ENCODE measurements around the gene EIF3I. TPM values are rescaled to one million over a fixed set of nuclear protein-coding genes. Genes with fewer than 3 reads are reported as not detected.

EIF3I gene
- total RNA-seq, 3 donors from 2014 or later (not counting 1 experiment from before 2014, with no cell fraction given), result 107 to 126 (median 110) TPM

DNA sequence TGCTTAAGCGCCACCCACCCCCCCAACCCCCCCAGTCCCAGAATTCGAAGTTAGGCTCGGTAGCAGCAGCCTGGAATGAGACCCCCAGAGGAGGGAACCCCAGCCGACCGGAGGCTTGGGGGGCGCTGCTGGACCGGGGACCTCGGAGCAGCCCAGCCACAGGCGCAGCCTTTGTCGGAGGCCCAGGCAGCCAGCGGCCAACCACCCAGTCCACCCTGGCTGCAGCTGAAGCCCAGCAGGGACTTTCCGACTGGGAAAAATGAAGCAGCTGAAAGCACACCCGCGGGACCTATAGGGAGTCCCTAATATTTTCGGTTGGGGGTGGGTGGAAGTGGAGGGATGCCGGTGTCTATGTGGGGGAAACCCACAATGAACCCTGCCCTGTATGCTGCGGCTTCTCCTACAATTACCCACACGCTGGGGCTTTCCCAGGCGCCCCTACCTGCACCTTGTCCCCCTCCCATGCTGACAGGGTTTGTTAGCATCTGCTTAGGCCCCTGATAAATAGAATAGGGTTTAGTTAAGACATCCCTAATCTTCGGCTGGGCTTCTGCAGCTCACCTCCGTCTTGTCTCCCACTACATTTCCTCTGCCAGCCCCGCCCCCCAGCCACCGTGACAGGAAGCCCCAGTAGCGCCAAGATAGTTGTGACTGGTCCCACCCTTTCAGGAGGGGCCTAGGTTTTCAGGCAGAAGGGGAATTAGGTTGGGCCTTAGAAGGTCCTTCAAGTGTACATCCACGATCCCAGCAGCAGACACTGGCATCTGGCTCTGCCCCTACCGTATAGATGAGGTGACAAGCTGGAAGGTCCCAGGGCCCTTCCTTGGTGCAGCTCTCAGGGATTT lies 21.0 kb upstream of the EIF3I start:
- H3K4me1 ChIP-seq (ENCODE audit: control insufficient read depth, insufficient read depth, low read length), result peaks cover 69% of the 10 kb centered on the region
- WGBS (ENCODE audit: insufficient coverage), result under 1% methylated on average over 23 of the region's 26 CpGs
- H3K27me3 ChIP-seq (ENCODE audit: control insufficient read depth, insufficient read depth, low read length), result no peaks in the 10 kb centered on the region
- peak overlapping the region; percentile 93 for H3K27ac ChIP-seq (ENCODE audit: low read length)
- intact Hi-C loops (cut with micrococcal nuclease), result loop anchor here (1.0 to 5.0 kb wide), 4 partner anchors 21 to 211 kb away; partner anchors contain the start of genes EIF3I, TMEM234, TMEM39B and TXLNA
- Mint-ChIP-seq H3K4me1 (peaks cover 52 to 69% of the 10 kb centered on the region in 2 donors), H3K27me3 (ENCODE audit: low read depth in 2 of 2) (no peaks in the 10 kb centered on the region), H3K4me3 (peak overlapping the region; percentile 95), H3K36me3 (no peaks in the 10 kb centered on the region), H3K27ac (peak overlapping the region; percentile 93 to 98), H3K9me3 (no peaks in the 10 kb centered on the region)
- ATAC-seq, result peak; percentile 56 to 74 (median 70)
- H3K4me3 ChIP-seq (ENCODE audit: low read length), result peak overlapping the region; percentile 71
- no peaks in the 10 kb centered on the region for H3K9me3 ChIP-seq (ENCODE audit: control insufficient read depth, insufficient read depth, low read length)
- TF ChIP-seq, protein P1, sequence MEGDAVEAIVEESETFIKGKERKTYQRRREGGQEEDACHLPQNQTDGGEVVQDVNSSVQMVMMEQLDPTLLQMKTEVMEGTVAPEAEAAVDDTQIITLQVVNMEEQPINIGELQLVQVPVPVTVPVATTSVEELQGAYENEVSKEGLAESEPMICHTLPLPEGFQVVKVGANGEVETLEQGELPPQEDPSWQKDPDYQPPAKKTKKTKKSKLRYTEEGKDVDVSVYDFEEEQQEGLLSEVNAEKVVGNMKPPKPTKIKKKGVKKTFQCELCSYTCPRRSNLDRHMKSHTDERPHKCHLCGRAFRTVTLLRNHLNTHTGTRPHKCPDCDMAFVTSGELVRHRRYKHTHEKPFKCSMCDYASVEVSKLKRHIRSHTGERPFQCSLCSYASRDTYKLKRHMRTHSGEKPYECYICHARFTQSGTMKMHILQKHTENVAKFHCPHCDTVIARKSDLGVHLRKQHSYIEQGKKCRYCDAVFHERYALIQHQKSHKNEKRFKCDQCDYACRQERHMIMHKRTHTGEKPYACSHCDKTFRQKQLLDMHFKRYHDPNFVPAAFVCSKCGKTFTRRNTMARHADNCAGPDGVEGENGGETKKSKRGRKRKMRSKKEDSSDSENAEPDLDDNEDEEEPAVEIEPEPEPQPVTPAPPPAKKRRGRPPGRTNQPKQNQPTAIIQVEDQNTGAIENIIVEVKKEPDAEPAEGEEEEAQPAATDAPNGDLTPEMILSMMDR (IDR thresholded peaks at IDR 0.05), result no peak
- DNase-seq, result peak; percentile 75 to 89
- H3K36me3 ChIP-seq (ENCODE audit: control insufficient read depth, insufficient read depth, low read length), result peaks cover 16% of the 10 kb centered on the region

DNA sequence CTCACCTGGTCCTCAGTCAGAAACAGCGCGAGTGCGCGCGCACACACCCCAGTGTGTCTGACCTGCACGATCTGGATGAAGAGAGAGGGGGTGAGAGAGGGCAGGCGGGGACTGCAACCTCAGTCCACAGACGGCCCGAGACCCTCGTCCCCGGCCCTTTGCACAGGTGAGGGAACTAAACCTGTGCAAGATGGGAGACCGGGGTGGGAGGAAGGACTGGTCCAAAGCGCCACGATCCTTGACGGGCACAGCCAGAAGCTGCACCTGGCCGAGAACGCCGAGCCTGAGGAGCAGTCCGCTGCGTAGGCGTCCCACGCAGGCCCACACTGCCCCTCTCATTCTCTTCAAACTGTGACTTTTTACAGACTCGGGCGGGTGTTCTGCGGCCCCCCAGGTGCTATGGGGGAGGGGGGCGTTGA lies 17.3 kb upstream of the EIF3I start:
- H3K36me3 ChIP-seq (ENCODE audit: control insufficient read depth, insufficient read depth, low read length), result peaks cover 9% of the 10 kb centered on the region
- no peaks in the 10 kb centered on the region for H3K27me3 ChIP-seq (ENCODE audit: control insufficient read depth, insufficient read depth, low read length)
- ATAC-seq, result no peak
- intact Hi-C loops (cut with micrococcal nuclease), result loop anchor here (5.0 kb wide), 1 partner anchor 207 kb away; no protein-coding TSS in a partner anchor
- H3K27ac ChIP-seq (ENCODE audit: low read length), result peak overlapping the region; percentile 50
- DNase-seq, result no peak
- Mint-ChIP-seq H3K9me3 (no peaks in the 10 kb centered on the region), H3K4me1 (peaks cover 37 to 52% of the 10 kb centered on the region in 2 donors), H3K27ac (peak overlapping the region; percentile 93 to 98), H3K4me3 (peak overlapping the region; percentile 85), H3K36me3 (no peaks in the 10 kb centered on the region), H3K27me3 (ENCODE audit: low read depth in 2 of 2) (no peaks in the 10 kb centered on the region)
- TF ChIP-seq, protein P1 (IDR thresholded peaks at IDR 0.05), result no peak
- WGBS (ENCODE audit: insufficient coverage), result 80% methylated on average over 26 of the region's 26 CpGs
- peak overlapping the region; percentile 64 for H3K4me3 ChIP-seq (ENCODE audit: low read length)
- H3K4me1 ChIP-seq (ENCODE audit: control insufficient read depth, insufficient read depth, low read length), result peaks cover 59% of the 10 kb centered on the region
- H3K9me3 ChIP-seq (ENCODE audit: control insufficient read depth, insufficient read depth, low read length), result no peaks in the 10 kb centered on the region

DNA sequence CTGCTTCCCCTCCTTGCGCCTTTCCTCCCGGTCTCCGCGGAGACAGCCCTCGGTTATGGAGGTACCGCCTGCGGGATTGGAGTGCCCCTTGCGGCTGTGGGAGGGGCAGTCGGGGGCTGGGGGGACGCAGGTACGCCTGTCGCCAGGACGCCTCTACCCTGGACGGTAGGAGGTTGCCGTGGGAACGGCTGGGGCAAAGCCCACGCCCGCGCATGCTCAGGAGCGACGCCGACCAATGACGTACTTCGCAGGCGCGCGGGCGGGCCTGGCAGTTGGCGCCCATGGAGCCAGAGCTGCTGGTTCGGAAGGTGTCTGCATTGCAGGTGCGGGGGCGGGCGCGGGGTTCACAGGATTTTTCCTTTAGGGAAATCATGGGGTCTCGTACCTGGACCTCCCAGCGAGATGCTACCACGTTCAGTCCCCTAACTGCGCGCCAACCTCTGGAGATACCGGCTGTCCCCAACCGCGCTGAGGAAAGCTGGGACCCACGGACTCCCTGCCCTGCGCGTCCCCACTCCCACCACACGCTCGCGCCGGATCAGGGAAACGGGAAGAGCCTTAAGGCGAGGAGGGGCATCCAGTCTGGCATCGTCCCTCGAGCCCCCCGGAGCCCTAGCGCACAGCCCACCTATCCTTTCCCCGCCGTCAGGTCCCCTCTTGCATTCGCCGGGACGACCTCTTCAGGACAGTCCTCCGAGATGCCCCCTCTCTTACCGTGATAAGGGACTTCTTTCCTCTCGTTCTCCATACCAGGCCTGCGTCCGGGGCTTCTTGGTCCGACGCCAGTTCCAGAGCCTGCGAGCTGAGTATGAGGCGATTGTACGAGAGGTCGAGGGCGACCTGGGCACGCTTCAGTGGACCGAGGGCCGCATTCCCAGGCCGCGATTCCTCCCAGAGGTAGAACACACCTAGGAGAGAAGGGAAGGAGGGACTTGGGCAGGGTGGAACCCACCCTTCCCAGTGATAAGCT lies 16.5 kb upstream of the EIF3I start, which contains the start of gene IQCC:
Gene IQCC (plus strand): TSS at position 271 of the 970 bp plus-strand sequence. CDS start 11 bp downstream, at position 282.
- WGBS (ENCODE audit: insufficient coverage), result 5% methylated on average over 77 of the region's 77 CpGs
- Histone ChIP-seq H3K4me3 (ENCODE audit: low read length) (peak within 1 kb of the TSS; percentile 64), H3K9me3 (ENCODE audit: control insufficient read depth, insufficient read depth, low read length) (no peaks in the 10 kb centered on the region), H3K27ac (ENCODE audit: low read length) (peak within 1 kb of the TSS; percentile 50), H3K27me3 (ENCODE audit: control insufficient read depth, insufficient read depth, low read length) (no peaks in the 10 kb centered on the region), H3K4me1 (ENCODE audit: control insufficient read depth, insufficient read depth, low read length) (peaks cover 51% of the 10 kb centered on the region), H3K36me3 (ENCODE audit: control insufficient read depth, insufficient read depth, low read length) (peaks cover 9% of the 10 kb centered on the region)
- intact Hi-C loops (cut with micrococcal nuclease), result no loop called here
- TF ChIP-seq, protein P1 (IDR thresholded peaks at IDR 0.05), result no peak
- peak; percentile 66 to 78 (median 74) for ATAC-seq
- peaks cover 32 to 45% of the 10 kb centered on the region in 2 donors for H3K4me1 Mint-ChIP-seq
- H3K27ac Mint-ChIP-seq, result peak within 1 kb of the TSS; percentile 93 to 98
- DNase-seq, result peak; percentile 83 to 95
- peak within 1 kb of the TSS; percentile 85 for H3K4me3 Mint-ChIP-seq
- no peaks in the 10 kb centered on the region for H3K9me3 Mint-ChIP-seq
- H3K36me3 Mint-ChIP-seq, result no peaks in the 10 kb centered on the region
- H3K27me3 Mint-ChIP-seq (ENCODE audit: low read depth in 2 of 2), result no peaks in the 10 kb centered on the region

All from natural killer cell (primary cell).